Measurements from ENCODE around the gene OTOP3.

Gene OTOP3

DNA sequence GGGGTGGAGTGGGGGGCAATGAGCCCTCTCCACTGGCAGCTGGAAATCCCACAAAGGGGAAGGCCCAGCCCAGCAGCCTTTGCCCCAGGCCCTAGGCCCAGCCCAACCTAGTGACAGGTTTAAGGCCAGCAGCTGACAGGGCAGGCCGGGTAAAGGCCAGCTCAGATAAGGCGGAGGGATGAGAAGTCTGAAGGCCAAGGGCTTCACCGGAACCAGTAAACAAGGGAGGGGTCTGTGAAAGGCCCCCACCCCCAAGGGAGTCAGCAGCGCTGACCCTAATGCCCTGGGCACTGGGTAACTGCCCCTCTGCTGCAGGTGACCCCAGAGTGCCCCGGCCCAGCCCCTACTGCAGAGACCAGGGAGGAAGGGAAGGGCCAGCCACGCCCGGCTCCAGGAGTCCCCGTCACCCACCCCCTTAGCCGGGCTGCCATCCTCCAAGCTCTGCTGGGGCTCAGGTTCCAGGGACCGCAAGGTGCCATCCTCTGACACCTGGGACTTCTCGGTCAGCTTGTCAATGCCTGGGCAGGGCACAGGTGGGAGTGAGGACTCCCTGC lies 17.5 kb downstream of the OTOP3 start:
- Histone ChIP-seq H3K27me3 (ENCODE audit: low read length) (no peaks in the 10 kb centered on the region), H3K36me3 (ENCODE audit: low read length) (no peaks in the 10 kb centered on the region), H3K27ac (ENCODE audit: low read depth, low read length) (no peak overlapping the region), H3K9me3 (ENCODE audit: insufficient read depth, low read length) (no peaks in the 10 kb centered on the region), H3F3A (ENCODE audit: insufficient read depth) (no peaks in the 10 kb centered on the region), H3K9ac (ENCODE audit: low read length) (no peak overlapping the region), H2AFZ (ENCODE audit: low read depth, low read length, severe bottlenecking) (no peak overlapping the region), H3K9me2 (replicated peaks; ENCODE audit: insufficient read depth, low read length) (no peaks in the 10 kb centered on the region), H3K4me2 (ENCODE audit: low read depth, low read length, poor library complexity, severe bottlenecking) (no peak overlapping the region), H3K4me3 (ENCODE audit: insufficient read depth, low read length, poor library complexity, severe bottlenecking) (no peak overlapping the region), H4K20me1 (ENCODE audit: low read depth, low read length) (no peaks in the 10 kb centered on the region), H3K79me2 (ENCODE audit: insufficient read depth, low read length) (no peaks in the 10 kb centered on the region)
- TF ChIP-seq EZH2phosphoT487 (conservative IDR thresholded peaks at IDR 0.05; ENCODE audit: low read length) = no peak
- TF ChIP-seq, protein P1, sequence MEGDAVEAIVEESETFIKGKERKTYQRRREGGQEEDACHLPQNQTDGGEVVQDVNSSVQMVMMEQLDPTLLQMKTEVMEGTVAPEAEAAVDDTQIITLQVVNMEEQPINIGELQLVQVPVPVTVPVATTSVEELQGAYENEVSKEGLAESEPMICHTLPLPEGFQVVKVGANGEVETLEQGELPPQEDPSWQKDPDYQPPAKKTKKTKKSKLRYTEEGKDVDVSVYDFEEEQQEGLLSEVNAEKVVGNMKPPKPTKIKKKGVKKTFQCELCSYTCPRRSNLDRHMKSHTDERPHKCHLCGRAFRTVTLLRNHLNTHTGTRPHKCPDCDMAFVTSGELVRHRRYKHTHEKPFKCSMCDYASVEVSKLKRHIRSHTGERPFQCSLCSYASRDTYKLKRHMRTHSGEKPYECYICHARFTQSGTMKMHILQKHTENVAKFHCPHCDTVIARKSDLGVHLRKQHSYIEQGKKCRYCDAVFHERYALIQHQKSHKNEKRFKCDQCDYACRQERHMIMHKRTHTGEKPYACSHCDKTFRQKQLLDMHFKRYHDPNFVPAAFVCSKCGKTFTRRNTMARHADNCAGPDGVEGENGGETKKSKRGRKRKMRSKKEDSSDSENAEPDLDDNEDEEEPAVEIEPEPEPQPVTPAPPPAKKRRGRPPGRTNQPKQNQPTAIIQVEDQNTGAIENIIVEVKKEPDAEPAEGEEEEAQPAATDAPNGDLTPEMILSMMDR (IDR thresholded peaks at IDR 0.05; ENCODE audit: insufficient read depth, low read length, poor library complexity, severe bottlenecking) = no peak

DNA sequence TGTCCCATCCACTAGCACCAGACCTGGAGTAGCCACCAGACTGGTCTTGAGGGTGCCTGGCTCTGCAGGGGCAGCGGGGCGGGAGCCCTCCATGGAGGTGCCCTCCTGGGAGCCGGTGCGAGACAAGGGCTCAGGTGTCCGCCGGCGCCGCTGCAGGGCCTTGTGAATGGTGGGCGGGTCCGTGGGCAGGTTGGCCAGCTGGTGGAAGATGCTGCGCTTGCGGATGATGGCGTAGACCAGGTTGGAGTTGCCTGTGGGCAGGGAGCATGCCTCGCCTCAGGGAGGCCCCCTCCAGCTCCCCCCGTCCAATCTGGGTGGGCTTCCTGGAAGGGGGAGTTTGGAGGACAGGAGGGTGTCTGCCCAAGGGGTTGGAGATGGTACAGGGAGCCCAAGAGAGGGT lies 18.4 kb downstream of the OTOP3 start:
- Histone ChIP-seq H3K4me3 (ENCODE audit: insufficient read depth, low read length, poor library complexity, severe bottlenecking) (no peak overlapping the region), H3K9ac (ENCODE audit: low read length) (no peak overlapping the region), H3K79me2 (ENCODE audit: insufficient read depth, low read length) (no peaks in the 10 kb centered on the region), H3K9me3 (ENCODE audit: insufficient read depth, low read length) (no peaks in the 10 kb centered on the region), H3K4me2 (ENCODE audit: low read depth, low read length, poor library complexity, severe bottlenecking) (no peak overlapping the region), H3K27ac (ENCODE audit: low read depth, low read length) (no peak overlapping the region), H3K9me2 (replicated peaks; ENCODE audit: insufficient read depth, low read length) (no peaks in the 10 kb centered on the region), H3K27me3 (ENCODE audit: low read length) (no peaks in the 10 kb centered on the region), H2AFZ (ENCODE audit: low read depth, low read length, severe bottlenecking) (no peak overlapping the region), H4K20me1 (ENCODE audit: low read depth, low read length) (no peaks in the 10 kb centered on the region), H3F3A (ENCODE audit: insufficient read depth) (no peaks in the 10 kb centered on the region), H3K36me3 (ENCODE audit: low read length) (no peaks in the 10 kb centered on the region)
- no peak for TF ChIP-seq EZH2phosphoT487 (conservative IDR thresholded peaks at IDR 0.05; ENCODE audit: low read length)
- TF ChIP-seq, protein P1 (IDR thresholded peaks at IDR 0.05; ENCODE audit: insufficient read depth, low read length, poor library complexity, severe bottlenecking) = no peak

DNA sequence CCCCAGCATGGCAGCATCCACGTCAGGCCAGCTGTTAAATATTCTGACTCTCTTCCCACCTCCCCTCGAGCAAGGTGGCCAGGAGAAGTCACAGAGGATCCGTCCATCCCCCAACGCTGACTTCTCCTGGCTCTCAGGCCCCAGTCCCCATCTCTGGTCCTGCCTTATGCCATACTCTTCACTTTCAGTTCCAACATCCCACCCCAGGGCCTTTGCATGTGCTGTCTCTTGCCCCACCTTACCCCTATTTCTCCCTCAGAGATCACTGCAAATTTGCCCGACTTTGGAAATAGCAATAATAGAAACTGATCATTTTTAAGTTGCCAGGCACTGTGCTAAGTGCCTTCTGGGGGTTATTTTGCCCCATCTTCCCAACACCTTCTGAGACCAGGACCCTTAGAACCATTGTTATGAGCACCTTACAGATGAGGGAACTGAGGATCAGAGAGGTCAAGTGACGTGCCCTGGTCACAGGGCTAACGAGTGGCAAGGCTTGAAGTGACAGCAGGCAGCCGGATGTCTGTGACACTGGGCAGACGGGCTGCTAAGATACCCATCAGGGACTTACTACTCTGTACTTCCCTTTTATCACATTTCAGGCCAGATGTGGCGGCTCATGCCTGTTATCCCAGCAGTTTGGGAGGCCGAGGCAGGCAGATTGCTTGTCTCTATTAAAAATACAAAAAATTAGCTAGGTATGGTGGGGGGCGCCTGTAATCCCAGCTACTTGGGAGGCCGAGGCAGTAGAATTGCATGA lies 19.1 kb downstream of the OTOP3 start:
- Histone ChIP-seq H3K27me3 (ENCODE audit: low read length) (no peaks in the 10 kb centered on the region), H2AFZ (ENCODE audit: low read depth, low read length, severe bottlenecking) (no peak overlapping the region), H3K36me3 (ENCODE audit: low read length) (no peaks in the 10 kb centered on the region), H3K9me3 (ENCODE audit: insufficient read depth, low read length) (no peaks in the 10 kb centered on the region), H3K9me2 (replicated peaks; ENCODE audit: insufficient read depth, low read length) (no peaks in the 10 kb centered on the region), H3K27ac (ENCODE audit: low read depth, low read length) (no peak overlapping the region), H3K79me2 (ENCODE audit: insufficient read depth, low read length) (no peaks in the 10 kb centered on the region), H3K4me3 (ENCODE audit: insufficient read depth, low read length, poor library complexity, severe bottlenecking) (no peak overlapping the region), H3K9ac (ENCODE audit: low read length) (no peak overlapping the region), H4K20me1 (ENCODE audit: low read depth, low read length) (no peaks in the 10 kb centered on the region), H3K4me2 (ENCODE audit: low read depth, low read length, poor library complexity, severe bottlenecking) (no peak overlapping the region), H3F3A (ENCODE audit: insufficient read depth) (no peaks in the 10 kb centered on the region)
- TF ChIP-seq, protein P1 (IDR thresholded peaks at IDR 0.05; ENCODE audit: insufficient read depth, low read length, poor library complexity, severe bottlenecking) = no peak

Data from SU-DHL-6 (cell line).